BJ (cell line): Measurements from ENCODE around the gene GNB1. TPM values are rescaled to one million over a fixed set of nuclear protein-coding genes. Genes with fewer than 3 reads are reported as not detected.
A peak's percentile ranks its signal among the peaks of the same experiment; 100 is the strongest.

Source experiments
- CTCF ChIA-PET: fragments of 350-600 bp; formaldehyde crosslinking; extraction: SDS; loops from one replicate; lab custom pipeline; 2021; ENCODE audit warnings: antibody characterized with exemption, inconsistent platforms; lab: Yijun Ruan, JAX
- POLR2A ChIA-PET: fragments of 300-600 bp; sonication (Branson Sonifier 250); formaldehyde crosslinking; extraction: SDS; loops from one replicate; lab custom pipeline; 2021; ENCODE audit warnings: antibody characterized with exemption; lab: Charles Lee
- DNase-seq: peaks from one replicate; pipeline ENCODE4 v3.0.0-alpha.2; 2011; ENCODE audit warnings: low read depth
- H3K27me3 ChIP-seq: 2 replicates; pipeline ENCODE4 v1.6.0; 2011; ENCODE audit warnings: low read length; ENCODE audit not compliant: control insufficient read depth, insufficient read depth
- H3K36me3 ChIP-seq: 2 replicates; pipeline ENCODE4 v1.5.1; 2011; ENCODE audit warnings: low read length; ENCODE audit not compliant: control insufficient read depth, insufficient read depth
- H3K4me3 ChIP-seq: 2 replicates; pipeline ENCODE4 v1.5.1; 2011; ENCODE audit warnings: low read depth, mild to moderate bottlenecking, control low read depth, low read length
- CTCF ChIP-seq: IDR thresholded peaks from 2 replicates; pipeline ENCODE4 v1.5.1; 2011; ENCODE audit warnings: low read depth, mild to moderate bottlenecking, control low read depth, inconsistent platforms, low read length, moderate library complexity; ENCODE audit not compliant: insufficient read depth
- polyA plus RNA-seq: library from polyadenylated mRNA; depleted of rRNA; stranded (reverse); fragments of >200 nt; gene quantifications from 2 replicates; pipeline ENCODE4 v1.2.3, GENCODE V29; 2011

Gene GNB1
- polyA plus RNA-seq, 1 experiment: 566 TPM

GRCh38 chr1:1764876-1765470 lies 125.9 kb downstream of the GNB1 start:
- peaks cover 9% of the 10 kb centered on the region for H3K36me3 ChIP-seq
- DNase-seq: no peak
- no peak overlapping the region for H3K4me3 ChIP-seq
- TF ChIP-seq CTCF: no peak
- CTCF ChIA-PET: interaction anchor here (0.8 kb wide), 1 partner anchor 171 kb away, joined by 3 read pairs; no protein-coding TSS in a partner anchor
- POLR2A ChIA-PET: no interaction called here
- no peaks in the 10 kb centered on the region for H3K27me3 ChIP-seq

- Histone ChIP-seq H3K4me3 (no peak overlapping the region), H3K36me3 (peaks cover 13% of the 10 kb centered on the region), H3K27me3 (no peaks in the 10 kb centered on the region)
- ChIA-PET POLR2A (no interaction called here), CTCF (interaction anchor here (0.8 kb wide), 1 partner anchor 172 kb away, joined by 3 read pairs; no protein-coding TSS in a partner anchor)
- peak; percentile 29 for TF ChIP-seq CTCF
- DNase-seq: no peak
These were observed 126.9 kb downstream of the GNB1 start for GRCh38 chr1:1763657-1764621.

- TF ChIP-seq CTCF: no peak
- DNase-seq: no peak
- Histone ChIP-seq H3K4me3 (no peak overlapping the region), H3K36me3 (peaks cover 19% of the 10 kb centered on the region), H3K27me3 (no peaks in the 10 kb centered on the region)
- CTCF ChIA-PET: interaction anchor here (0.5 kb wide), 1 partner anchor 10 kb away, joined by 3 read pairs; no protein-coding TSS in a partner anchor
- POLR2A ChIA-PET: no interaction called here
These were observed 129.1 kb downstream of the GNB1 start for GRCh38 chr1:1761504-1762376.

GRCh38 chr1:1760715-1761114 lies 130.2 kb downstream of the GNB1 start:
- no peak for TF ChIP-seq CTCF
- POLR2A ChIA-PET: no interaction called here

More at GRCh38 chr1:1760715-1761114, 130.2 kb downstream of the GNB1 start:
- Histone ChIP-seq H3K4me3 (no peak overlapping the region), H3K27me3 (no peaks in the 10 kb centered on the region), H3K36me3 (peaks cover 23% of the 10 kb centered on the region)
- CTCF ChIA-PET: interaction anchor here (1.1 kb wide), 1 partner anchor 37 kb away, joined by 4 read pairs; the partner anchor contains the start of gene CDK11A
- DNase-seq: no peak
